Osteocyte (in vitro differentiated cells): ENCODE measurements around the gene LYRM1. TPM values are rescaled to one million over a fixed set of nuclear protein-coding genes. Genes with fewer than 3 reads are reported as not detected.

Experiments
- DNase-seq: peaks from one replicate; pipeline ENCODE4 v3.0.0; 2021; ENCODE audit warnings: mixed read lengths; ENCODE audit not compliant: unreplicated experiment; ENCODE audit errors: extremely low spot score
- H3K27ac Mint-ChIP-seq: one replicate; pipeline ENCODE4 v1.8.0; 2021; ENCODE audit warnings: mild to moderate bottlenecking, mixed read lengths; ENCODE audit not compliant: unreplicated experiment
- H3K27me3 Mint-ChIP-seq: one replicate; pipeline ENCODE4 v1.8.0; 2021; ENCODE audit warnings: mixed read lengths; ENCODE audit not compliant: unreplicated experiment
- H3K36me3 Mint-ChIP-seq: one replicate; pipeline ENCODE4 v1.8.0; 2021; ENCODE audit warnings: mixed read lengths; ENCODE audit not compliant: unreplicated experiment
- H3K4me1 Mint-ChIP-seq: one replicate; pipeline ENCODE4 v1.8.0; 2021; ENCODE audit warnings: mixed read lengths; ENCODE audit not compliant: unreplicated experiment
- H3K4me3 Mint-ChIP-seq: one replicate; pipeline ENCODE4 v1.8.0; 2021; ENCODE audit warnings: mild to moderate bottlenecking, moderate library complexity, mixed read lengths; ENCODE audit not compliant: unreplicated experiment
- H3K9me3 Mint-ChIP-seq: one replicate; pipeline ENCODE4 v1.8.0; 2021; ENCODE audit warnings: mixed read lengths; ENCODE audit not compliant: unreplicated experiment
- CTCF ChIP-seq: fragments of 200-600 bp; sonication (generic); IDR thresholded peaks from 2 replicates; pipeline ENCODE4 v1.5.0; 2021; ENCODE audit warnings: antibody characterized with exemption, mild to moderate bottlenecking, moderate library complexity
- total RNA-seq: library from RNA; stranded (reverse); gene quantifications from 2 replicates; pipeline ENCODE4 v1.2.1, GENCODE V29; 2021

The LYRM1 gene
- total RNA-seq, 1 donor from 2014 or later, result 14.9 TPM

- TF ChIP-seq CTCF, result no peak
- no peak for DNase-seq
- Mint-ChIP-seq H3K9me3 (no peaks in the 10 kb centered on the region), H3K27me3 (no peaks in the 10 kb centered on the region), H3K36me3 (peaks cover 8% of the 10 kb centered on the region), H3K4me1 (peaks cover 46% of the 10 kb centered on the region), H3K27ac (no peak overlapping the region), H3K4me3 (no peak overlapping the region)
These were observed 28.4 kb upstream of the LYRM1 start for GRCh38 chr16:20871941-20872815.

GRCh38 chr16:20873331-20873730 is 27.2 kb upstream of the LYRM1 start:
- H3K27ac Mint-ChIP-seq, result no peak overlapping the region
- no peak overlapping the region for H3K4me3 Mint-ChIP-seq
- H3K9me3 Mint-ChIP-seq, result no peaks in the 10 kb centered on the region
- TF ChIP-seq CTCF, result no peak
- DNase-seq, result no peak
- peaks cover 8% of the 10 kb centered on the region for H3K36me3 Mint-ChIP-seq
- H3K27me3 Mint-ChIP-seq, result no peaks in the 10 kb centered on the region
- peaks cover 46% of the 10 kb centered on the region for H3K4me1 Mint-ChIP-seq

GRCh38 chr16:20874088-20874581 is 26.4 kb upstream of the LYRM1 start:
- Mint-ChIP-seq H3K27me3 (no peaks in the 10 kb centered on the region), H3K4me3 (no peak overlapping the region), H3K27ac (no peak overlapping the region), H3K36me3 (peaks cover 8% of the 10 kb centered on the region), H3K4me1 (peaks cover 46% of the 10 kb centered on the region), H3K9me3 (no peaks in the 10 kb centered on the region)
- no peak for TF ChIP-seq CTCF
- no peak for DNase-seq

- no peak for DNase-seq
- Mint-ChIP-seq H3K27ac (peak overlapping the region; percentile 5), H3K4me3 (no peak overlapping the region), H3K9me3 (no peaks in the 10 kb centered on the region), H3K4me1 (peaks cover 53% of the 10 kb centered on the region), H3K36me3 (peaks cover 8% of the 10 kb centered on the region), H3K27me3 (no peaks in the 10 kb centered on the region)
- no peak for TF ChIP-seq CTCF
These were observed 25.3 kb upstream of the LYRM1 start for GRCh38 chr16:20875355-20875650.

GRCh38 chr16:20878682-20879147 is 21.9 kb upstream of the LYRM1 start:
- H3K36me3 Mint-ChIP-seq, result peaks cover 5% of the 10 kb centered on the region
- TF ChIP-seq CTCF, result no peak
- H3K27me3 Mint-ChIP-seq, result no peaks in the 10 kb centered on the region
- H3K27ac Mint-ChIP-seq, result peak overlapping the region; percentile 88
- H3K9me3 Mint-ChIP-seq, result no peaks in the 10 kb centered on the region
- H3K4me3 Mint-ChIP-seq, result peak overlapping the region; percentile 34
- peaks cover 52% of the 10 kb centered on the region for H3K4me1 Mint-ChIP-seq
- DNase-seq, result no peak
